Chondrocyte (in vitro differentiated cells): ENCODE results near the gene CLPSL2. TPM values are rescaled to one million over a fixed set of nuclear protein-coding genes. Genes with fewer than 3 reads are reported as not detected.

Experiments
- DNase-seq: peaks from one replicate; pipeline ENCODE4 v3.0.0; 2021; ENCODE audit warnings: mixed read lengths, low spot score
- H3K27ac Mint-ChIP-seq: one replicate; pipeline ENCODE4 v1.8.0; 2021; ENCODE audit warnings: mild to moderate bottlenecking, moderate library complexity, mixed read lengths; ENCODE audit not compliant: unreplicated experiment
- H3K27me3 Mint-ChIP-seq: 2 replicates; pipeline ENCODE4 v1.8.0; 2021; ENCODE audit warnings: low read depth, mixed read lengths
- H3K36me3 Mint-ChIP-seq: 2 replicates; pipeline ENCODE4 v1.8.0; 2021; ENCODE audit warnings: low read depth, mixed read lengths
- H3K4me1 Mint-ChIP-seq: 2 replicates; pipeline ENCODE4 v1.8.0; 2021; ENCODE audit warnings: low read depth, mild to moderate bottlenecking, mixed read lengths
- H3K4me3 Mint-ChIP-seq: one replicate; pipeline ENCODE4 v1.8.0; 2021; ENCODE audit warnings: mild to moderate bottlenecking, moderate library complexity, mixed read lengths; ENCODE audit not compliant: unreplicated experiment
- H3K9me3 Mint-ChIP-seq: 2 replicates; pipeline ENCODE4 v1.8.0; 2021; ENCODE audit warnings: low read depth, mixed read lengths
- total RNA-seq: library from RNA; stranded (reverse); gene quantifications from 3 replicates; pipeline ENCODE4 v1.2.1, GENCODE V29; 2021
- TF ChIP-seq, protein P1 (sequence below): fragments of 200-600 bp; sonication (generic); IDR thresholded peaks from 2 replicates; pipeline ENCODE4 v1.5.0; 2021; ENCODE audit warnings: antibody characterized with exemption, mild to moderate bottlenecking, moderate library complexity

CLPSL2 gene
- total RNA-seq, 1 donor from 2014 or later, result not detected

DNA sequence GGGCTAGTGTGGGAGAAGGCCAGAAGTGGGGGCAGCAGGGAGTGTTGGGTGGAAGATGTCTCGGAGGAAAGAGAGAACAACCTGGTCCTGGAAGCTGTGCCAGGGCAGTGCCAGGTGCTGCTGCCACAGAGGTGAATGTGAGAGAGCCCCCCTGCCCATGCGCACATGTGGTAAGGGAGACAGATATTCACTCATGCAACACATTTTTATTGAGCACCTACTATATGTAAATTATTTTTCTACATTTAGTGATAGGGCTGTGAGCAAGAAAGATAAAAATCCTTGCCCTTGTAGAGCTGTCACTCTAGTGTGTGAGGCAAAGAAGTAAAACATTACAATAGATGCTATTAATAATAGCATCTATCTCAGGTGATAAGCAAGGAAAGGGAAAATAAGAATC, 4.9 kb downstream of the CLPSL2 start:
- peaks cover 27% of the 10 kb centered on the region for H3K27me3 Mint-ChIP-seq
- DNase-seq, result peak; percentile 65
- peaks cover 4% of the 10 kb centered on the region for H3K4me1 Mint-ChIP-seq

DNA sequence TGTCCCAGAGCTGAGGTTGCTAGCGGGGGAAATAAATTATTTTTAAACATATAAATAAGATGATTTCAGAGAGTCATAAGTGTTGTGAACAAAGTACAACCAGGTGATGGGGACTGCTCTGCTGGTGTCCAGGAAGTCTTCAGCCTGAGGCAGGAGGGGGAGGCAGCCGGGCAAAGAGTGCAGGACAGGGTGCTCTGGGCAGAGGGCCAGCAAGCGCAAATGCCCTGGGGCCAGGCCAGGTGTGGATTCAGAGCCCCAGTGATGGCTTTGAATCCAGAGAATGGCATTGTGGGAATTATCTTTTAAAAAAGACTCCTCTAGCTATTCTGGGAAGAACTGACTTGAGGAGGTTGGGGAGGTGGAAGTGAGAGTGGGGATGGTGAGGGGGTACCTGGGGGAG, 6.0 kb downstream of the CLPSL2 start:
- TF ChIP-seq, protein P1, sequence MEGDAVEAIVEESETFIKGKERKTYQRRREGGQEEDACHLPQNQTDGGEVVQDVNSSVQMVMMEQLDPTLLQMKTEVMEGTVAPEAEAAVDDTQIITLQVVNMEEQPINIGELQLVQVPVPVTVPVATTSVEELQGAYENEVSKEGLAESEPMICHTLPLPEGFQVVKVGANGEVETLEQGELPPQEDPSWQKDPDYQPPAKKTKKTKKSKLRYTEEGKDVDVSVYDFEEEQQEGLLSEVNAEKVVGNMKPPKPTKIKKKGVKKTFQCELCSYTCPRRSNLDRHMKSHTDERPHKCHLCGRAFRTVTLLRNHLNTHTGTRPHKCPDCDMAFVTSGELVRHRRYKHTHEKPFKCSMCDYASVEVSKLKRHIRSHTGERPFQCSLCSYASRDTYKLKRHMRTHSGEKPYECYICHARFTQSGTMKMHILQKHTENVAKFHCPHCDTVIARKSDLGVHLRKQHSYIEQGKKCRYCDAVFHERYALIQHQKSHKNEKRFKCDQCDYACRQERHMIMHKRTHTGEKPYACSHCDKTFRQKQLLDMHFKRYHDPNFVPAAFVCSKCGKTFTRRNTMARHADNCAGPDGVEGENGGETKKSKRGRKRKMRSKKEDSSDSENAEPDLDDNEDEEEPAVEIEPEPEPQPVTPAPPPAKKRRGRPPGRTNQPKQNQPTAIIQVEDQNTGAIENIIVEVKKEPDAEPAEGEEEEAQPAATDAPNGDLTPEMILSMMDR, result no peak
- H3K4me3 Mint-ChIP-seq, result no peak overlapping the region
- H3K27me3 Mint-ChIP-seq, result peaks cover 34% of the 10 kb centered on the region

More for the DNA sequence above, 4.9 kb downstream of the CLPSL2 start:
- no peak overlapping the region for H3K4me3 Mint-ChIP-seq
- no peaks in the 10 kb centered on the region for H3K9me3 Mint-ChIP-seq
- H3K27ac Mint-ChIP-seq, result no peak overlapping the region
- TF ChIP-seq, protein P1, result no peak
- no peaks in the 10 kb centered on the region for H3K36me3 Mint-ChIP-seq

GRCh38 chr6:35784200-35784599, 7.8 kb downstream of the CLPSL2 start:
- Mint-ChIP-seq H3K27me3 (peaks cover 49% of the 10 kb centered on the region), H3K36me3 (no peaks in the 10 kb centered on the region)
- TF ChIP-seq, protein P1, result no peak

More for the DNA sequence above, 6.0 kb downstream of the CLPSL2 start:
- no peak overlapping the region for H3K27ac Mint-ChIP-seq
- no peaks in the 10 kb centered on the region for H3K4me1 Mint-ChIP-seq
- H3K9me3 Mint-ChIP-seq, result no peaks in the 10 kb centered on the region
- H3K36me3 Mint-ChIP-seq, result no peaks in the 10 kb centered on the region
- peak; percentile 63 for DNase-seq

DNA sequence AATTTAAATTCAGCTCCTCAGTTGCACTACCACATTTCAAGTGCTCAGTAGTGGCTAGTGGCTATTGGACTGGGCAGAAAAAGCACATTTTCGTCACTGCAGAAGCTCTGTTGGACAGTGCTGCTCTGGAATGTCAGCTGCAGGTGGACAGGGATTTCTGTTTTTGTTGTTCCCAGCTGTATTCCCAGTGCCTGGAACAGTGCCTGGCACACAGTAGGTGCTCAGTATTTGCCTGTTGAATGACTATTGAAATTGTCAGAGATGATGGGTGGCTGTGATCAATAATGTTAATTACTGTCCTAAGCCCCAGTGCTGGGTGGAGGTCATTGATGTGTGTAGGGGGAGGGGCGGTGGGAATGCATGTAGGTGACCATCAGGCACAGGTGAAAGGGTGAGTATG, 9.9 kb downstream of the CLPSL2 start:
- Mint-ChIP-seq H3K36me3 (no peaks in the 10 kb centered on the region), H3K4me3 (no peak overlapping the region), H3K27me3 (peaks cover 57% of the 10 kb centered on the region), H3K4me1 (no peaks in the 10 kb centered on the region), H3K27ac (no peak overlapping the region), H3K9me3 (no peaks in the 10 kb centered on the region)
- DNase-seq, result no peak
- TF ChIP-seq, protein P1, result no peak

More at GRCh38 chr6:35784200-35784599, 7.8 kb downstream of the CLPSL2 start:
- Mint-ChIP-seq H3K4me1 (no peaks in the 10 kb centered on the region), H3K9me3 (no peaks in the 10 kb centered on the region), H3K4me3 (no peak overlapping the region), H3K27ac (no peak overlapping the region)
- DNase-seq, result no peak

DNA sequence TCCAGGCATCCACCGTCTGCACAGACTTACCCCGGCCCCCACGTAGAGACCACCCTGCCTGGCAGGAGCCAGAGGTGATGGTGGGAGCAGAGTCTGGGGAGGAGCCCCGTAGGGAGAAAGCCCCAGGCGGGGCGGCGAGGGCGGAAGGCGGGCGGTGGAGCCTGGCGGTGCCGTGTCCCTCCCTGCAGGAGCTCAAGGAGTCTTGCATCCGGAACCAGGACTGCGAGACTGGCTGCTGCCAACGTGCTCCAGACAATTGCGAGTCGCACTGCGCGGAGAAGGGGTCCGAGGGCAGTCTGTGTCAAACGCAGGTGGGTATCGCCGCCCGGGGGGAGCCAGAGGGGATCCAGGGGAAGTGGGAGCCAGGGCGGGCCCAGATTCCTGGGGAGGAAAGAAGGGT, 10.4 kb downstream of the CLPSL2 start:
- Mint-ChIP-seq H3K27ac (no peak overlapping the region), H3K36me3 (no peaks in the 10 kb centered on the region), H3K27me3 (peaks cover 57% of the 10 kb centered on the region), H3K9me3 (no peaks in the 10 kb centered on the region), H3K4me3 (no peak overlapping the region), H3K4me1 (no peaks in the 10 kb centered on the region)
- TF ChIP-seq, protein P1, result no peak
- peak; percentile 93 for DNase-seq
